ENCODE data around the gene GRK5. TPM values are rescaled to one million over a fixed set of nuclear protein-coding genes. Genes with fewer than 3 reads are reported as not detected.

The GRK5 gene
- total RNA-seq, 3 donors from 2014 or later (not counting 1 experiment from before 2014, with no cell fraction given), result 37.6 to 54.3 (median 47.9) TPM

- H3K4me1 ChIP-seq (ENCODE audit: control insufficient read depth, insufficient read depth, low read length), result peaks cover 23% of the 10 kb centered on the region
- Mint-ChIP-seq H3K4me3 (no peak overlapping the region), H3K27me3 (ENCODE audit: low read depth in 2 of 2) (peaks cover 0 to 3% of the 10 kb centered on the region in 2 donors), H3K27ac (no peak overlapping the region), H3K4me1 (peaks cover 55 to 72% of the 10 kb centered on the region in 2 donors), H3K9me3 (no peaks in the 10 kb centered on the region), H3K36me3 (no peaks in the 10 kb centered on the region)
- intact Hi-C loops (cut with micrococcal nuclease), result loop anchor here (5.0 kb wide), 1 partner anchor 66 kb away; no protein-coding TSS in a partner anchor
- H3K36me3 ChIP-seq (ENCODE audit: control insufficient read depth, insufficient read depth, low read length), result no peaks in the 10 kb centered on the region
- ATAC-seq, result no peak
- no peaks in the 10 kb centered on the region for H3K27me3 ChIP-seq (ENCODE audit: control insufficient read depth, insufficient read depth, low read length)
- TF ChIP-seq CTCF (IDR thresholded peaks at IDR 0.05), result no peak
- no peak overlapping the region for H3K4me3 ChIP-seq (ENCODE audit: low read length)
- H3K27ac ChIP-seq (ENCODE audit: low read length), result no peak overlapping the region
- no peak for DNase-seq
- WGBS (ENCODE audit: insufficient coverage), result 82% methylated on average over 13 of the region's 13 CpGs
- no peaks in the 10 kb centered on the region for H3K9me3 ChIP-seq (ENCODE audit: control insufficient read depth, insufficient read depth, low read length)
Measured at GRCh38 chr10:119373294-119374102, 166.1 kb downstream of the GRK5 start.

- Mint-ChIP-seq H3K4me3 (no peak overlapping the region), H3K4me1 (peaks cover 56 to 79% of the 10 kb centered on the region in 2 donors), H3K36me3 (no peaks in the 10 kb centered on the region), H3K27ac (no peak overlapping the region), H3K9me3 (no peaks in the 10 kb centered on the region), H3K27me3 (ENCODE audit: low read depth in 2 of 2) (peaks cover 0 to 3% of the 10 kb centered on the region in 2 donors)
- no peak for TF ChIP-seq CTCF (IDR thresholded peaks at IDR 0.05)
- Histone ChIP-seq H3K36me3 (ENCODE audit: control insufficient read depth, insufficient read depth, low read length) (no peaks in the 10 kb centered on the region), H3K27ac (ENCODE audit: low read length) (no peak overlapping the region), H3K27me3 (ENCODE audit: control insufficient read depth, insufficient read depth, low read length) (no peaks in the 10 kb centered on the region), H3K9me3 (ENCODE audit: control insufficient read depth, insufficient read depth, low read length) (no peaks in the 10 kb centered on the region), H3K4me1 (ENCODE audit: control insufficient read depth, insufficient read depth, low read length) (peaks cover 19% of the 10 kb centered on the region), H3K4me3 (ENCODE audit: low read length) (no peak overlapping the region)
- DNase-seq (no peak), ATAC-seq (no peak)
- intact Hi-C loops (cut with micrococcal nuclease), result loop anchor here (5.0 kb wide), 1 partner anchor 67 kb away; no protein-coding TSS in a partner anchor
- 98% methylated on average over 3 of the region's 4 CpGs for WGBS (ENCODE audit: insufficient coverage)
Measured at GRCh38 chr10:119374236-119374635, 166.9 kb downstream of the GRK5 start.

- peaks cover 9% of the 10 kb centered on the region for H3K4me1 ChIP-seq (ENCODE audit: control insufficient read depth, insufficient read depth, low read length)
- ATAC-seq, result no peak
- no peak for TF ChIP-seq CTCF (IDR thresholded peaks at IDR 0.05)
- no peaks in the 10 kb centered on the region for H3K36me3 Mint-ChIP-seq
- no peak overlapping the region for H3K4me3 ChIP-seq (ENCODE audit: low read length)
- H3K9me3 Mint-ChIP-seq, result no peaks in the 10 kb centered on the region
- H3K36me3 ChIP-seq (ENCODE audit: control insufficient read depth, insufficient read depth, low read length), result no peaks in the 10 kb centered on the region
- no peak overlapping the region for H3K4me3 Mint-ChIP-seq
- H3K27ac ChIP-seq (ENCODE audit: low read length), result no peak overlapping the region
- no peaks in the 10 kb centered on the region for H3K9me3 ChIP-seq (ENCODE audit: control insufficient read depth, insufficient read depth, low read length)
- H3K27ac Mint-ChIP-seq, result no peak overlapping the region
- no peaks in the 10 kb centered on the region for H3K27me3 ChIP-seq (ENCODE audit: control insufficient read depth, insufficient read depth, low read length)
- H3K27me3 Mint-ChIP-seq (ENCODE audit: low read depth in 2 of 2), result peaks cover 0 to 3% of the 10 kb centered on the region in 2 donors
- intact Hi-C loops (cut with micrococcal nuclease), result no loop called here
- WGBS (ENCODE audit: insufficient coverage), result 88% methylated on average over 7 of the region's 7 CpGs
- peaks cover 54 to 78% of the 10 kb centered on the region in 2 donors for H3K4me1 Mint-ChIP-seq
- DNase-seq, result no peak
Measured at GRCh38 chr10:119375574-119376272, 168.4 kb downstream of the GRK5 start.

All from natural killer cell (primary cell).